ENCODE data around the gene PIK3R5. TPM values are rescaled to one million over a fixed set of nuclear protein-coding genes. Genes with fewer than 3 reads are reported as not detected.

PIK3R5 gene
- total RNA-seq, 1 donor from 2014 or later, result 74.1 TPM

DNA sequence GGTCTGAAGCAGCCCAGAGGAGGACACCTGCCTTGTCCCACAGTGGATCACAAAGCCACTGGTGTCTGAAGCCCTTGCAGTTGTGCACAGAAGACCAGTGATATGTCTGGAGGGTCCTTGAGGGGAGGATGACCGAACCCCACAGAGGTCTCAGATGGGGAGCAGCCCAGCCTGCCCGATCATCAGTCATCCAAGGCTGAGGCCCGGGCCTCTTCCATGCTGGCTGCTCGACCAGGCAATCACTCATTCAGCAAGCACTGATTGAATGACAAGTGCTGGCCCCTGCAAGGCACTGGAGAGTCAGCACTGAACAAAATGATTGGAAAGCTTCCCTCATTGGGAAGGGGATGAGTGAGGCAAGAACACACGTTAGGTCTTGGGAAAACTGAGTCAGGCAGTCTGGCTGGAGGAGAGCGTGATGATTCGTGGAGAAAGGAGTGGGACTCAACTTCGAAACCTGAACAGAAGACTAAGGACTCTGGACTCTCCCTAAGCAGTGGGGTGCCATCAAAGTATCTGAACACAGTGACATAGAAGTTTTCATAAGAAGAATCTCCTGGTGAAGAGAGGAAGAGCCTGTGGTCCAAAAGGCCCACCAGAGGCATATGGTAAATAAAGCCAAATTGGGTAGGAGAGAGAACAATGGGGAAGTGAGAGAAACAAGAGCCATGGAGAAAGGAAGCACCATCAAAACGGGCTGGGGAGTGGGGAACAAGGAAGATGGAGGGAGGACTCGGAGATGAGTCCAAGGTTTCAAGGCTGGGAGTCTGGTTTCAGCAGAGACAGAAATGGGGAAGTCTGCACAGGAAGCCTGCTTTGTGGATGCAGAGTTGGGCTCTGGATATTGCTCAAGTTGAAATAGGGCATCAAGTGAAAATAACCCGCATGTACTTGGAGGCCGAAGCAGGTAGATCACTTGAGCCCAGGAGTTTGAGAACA, 10.2 kb downstream of the PIK3R5 start:
- intact Hi-C loops (cut with micrococcal nuclease), result loop anchor here (2.0 kb wide), 1 partner anchor 14 kb away; no protein-coding TSS in a partner anchor

DNA sequence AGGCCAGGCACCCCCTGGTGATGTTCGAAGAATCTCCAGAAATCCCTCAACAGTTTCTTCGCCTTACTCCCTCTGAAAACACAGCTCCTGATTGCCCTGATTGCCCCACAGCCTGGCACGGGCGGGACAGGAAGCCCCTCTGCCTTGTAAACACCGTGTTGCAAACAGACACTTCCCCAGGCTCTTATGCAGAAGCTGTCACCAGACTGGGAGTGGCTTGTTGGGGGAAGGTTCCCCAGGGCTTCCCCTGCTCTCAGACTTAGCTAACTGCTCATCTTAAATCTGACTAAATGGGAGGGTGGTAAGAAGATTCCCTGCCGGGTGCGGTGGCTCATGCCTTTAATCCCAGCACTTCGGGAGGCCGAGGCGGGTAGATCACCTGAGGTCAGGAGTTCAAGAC, 11.2 kb downstream of the PIK3R5 start:
- intact Hi-C loops (cut with micrococcal nuclease), result loop anchor here (1.0 to 2.0 kb wide), 3 partner anchors 11 to 40 kb away; partner anchors contain the start of gene PIK3R5

DNA sequence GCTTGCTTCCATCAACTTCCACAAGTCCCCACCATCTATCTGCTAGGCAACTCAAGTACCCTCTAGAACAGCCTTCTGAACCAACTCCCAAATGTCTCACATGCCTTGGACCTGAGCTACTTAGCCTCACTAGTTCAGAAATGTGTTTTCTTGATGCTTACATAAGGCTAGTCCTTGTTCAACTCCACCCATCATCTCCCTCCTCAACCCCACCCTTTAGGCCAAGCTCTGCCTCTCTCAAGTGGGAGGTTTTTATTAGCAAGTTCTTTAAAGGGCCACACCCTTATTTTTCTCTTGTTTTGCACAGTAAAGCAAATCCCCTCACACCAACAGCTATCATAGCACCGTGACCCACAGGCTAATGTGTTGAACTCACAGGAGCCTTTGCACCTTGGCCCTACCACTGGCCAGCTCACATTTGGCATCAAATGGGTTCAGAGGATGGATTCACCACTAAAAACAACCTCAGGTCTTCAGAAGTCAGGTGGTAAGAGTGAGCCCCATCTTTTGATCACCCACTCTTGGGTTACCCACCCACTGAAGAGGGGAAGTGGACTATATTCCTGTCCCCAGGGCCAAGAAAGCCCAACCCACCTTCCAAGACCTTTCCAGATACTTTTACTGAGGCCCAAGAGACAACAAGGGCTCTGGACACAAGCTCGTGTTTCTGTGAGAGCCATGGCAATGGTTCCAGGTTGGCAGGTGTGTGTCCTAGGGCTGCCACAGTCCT, 12.2 kb downstream of the PIK3R5 start:
- intact Hi-C loops (cut with micrococcal nuclease), result no loop called here

DNA sequence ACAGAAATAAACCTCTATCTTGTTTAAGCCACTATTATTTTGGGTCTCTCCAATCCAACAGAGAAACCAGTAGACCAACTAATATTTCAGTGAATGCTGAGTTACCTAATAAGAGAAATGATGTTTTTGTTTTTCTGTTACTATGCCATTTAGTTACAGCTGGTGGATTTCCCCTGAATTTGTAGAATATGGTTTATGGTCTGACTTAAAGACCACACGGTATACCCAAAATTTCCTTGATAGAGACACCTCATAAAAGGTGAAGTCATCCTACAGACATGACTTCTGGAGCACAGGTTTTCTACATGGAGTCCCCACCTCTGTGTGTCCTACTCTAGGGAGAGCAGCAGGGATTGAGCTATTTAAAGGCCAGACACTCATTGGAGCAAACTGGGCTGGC, 13.3 kb downstream of the PIK3R5 start:
- intact Hi-C loops (cut with micrococcal nuclease), result no loop called here

DNA sequence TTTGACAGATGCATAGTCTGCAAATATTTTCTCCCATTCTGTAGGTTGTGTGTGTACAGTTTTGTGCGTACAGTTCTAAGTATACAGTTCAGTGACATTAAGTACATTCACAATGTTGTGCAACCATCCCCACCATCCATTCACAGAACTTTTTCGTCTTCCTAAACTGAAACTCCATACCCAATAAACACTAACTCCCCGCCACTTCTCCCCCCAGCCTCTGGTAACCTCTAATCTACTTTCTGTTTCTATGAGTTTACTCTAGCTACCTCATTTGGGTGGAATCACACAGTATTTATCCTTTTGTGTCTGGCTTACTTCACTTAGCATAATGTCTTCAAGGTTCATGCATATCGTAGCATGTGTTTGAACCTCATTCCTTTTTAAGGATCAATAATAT, 14.3 kb downstream of the PIK3R5 start:
- intact Hi-C loops (cut with micrococcal nuclease), result no loop called here

DNA sequence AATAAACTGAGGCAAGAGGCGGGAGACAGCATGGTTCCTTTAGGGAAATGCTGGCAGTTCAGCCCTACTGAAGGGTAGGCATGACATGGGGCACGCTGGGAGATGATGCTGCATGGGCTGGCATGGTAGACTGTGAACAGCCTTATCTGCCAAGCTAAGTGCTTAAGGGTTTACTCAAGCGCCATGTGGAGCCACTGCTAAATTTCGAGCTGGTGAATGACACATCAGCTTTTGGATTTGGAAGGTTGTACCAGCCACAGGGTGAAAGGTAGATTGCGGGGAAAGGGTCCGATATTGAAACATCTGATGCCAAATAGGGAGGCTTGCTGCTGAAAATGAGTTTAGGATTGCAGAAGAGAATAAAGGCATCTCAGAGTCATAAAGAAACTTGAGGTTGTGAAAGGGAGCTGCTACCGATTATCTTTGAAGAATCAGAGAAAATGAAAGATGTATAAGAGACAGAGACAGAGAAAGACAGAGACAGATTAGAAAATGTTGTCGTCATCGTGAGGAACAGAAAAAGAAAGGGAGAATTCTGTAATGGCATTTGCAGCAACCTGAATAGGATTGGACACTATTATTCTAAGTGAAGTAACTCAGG, 16.3 kb downstream of the PIK3R5 start:
- intact Hi-C loops (cut with micrococcal nuclease), result loop anchor here (1.0 to 2.0 kb wide), 4 partner anchors 8 to 50 kb away; partner anchors contain the start of gene PIK3R5

DNA sequence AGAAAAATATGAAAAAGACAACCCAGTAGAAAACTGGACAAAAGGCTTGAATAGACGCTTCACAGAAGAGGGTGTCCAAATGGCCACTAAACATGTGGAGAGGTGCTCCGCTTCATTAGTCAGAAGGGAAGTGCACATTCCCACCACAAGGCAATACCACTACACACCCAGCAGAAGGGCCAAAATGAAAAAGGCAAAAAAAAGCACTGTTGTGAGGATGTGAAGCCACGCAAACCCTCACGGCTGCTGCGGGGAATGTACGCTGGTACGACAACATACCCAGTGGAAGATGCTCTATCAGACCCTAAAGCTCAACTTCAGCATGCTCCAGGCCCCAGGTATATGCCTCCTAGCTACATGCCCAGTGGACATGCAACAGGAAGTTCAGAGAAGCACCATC, 17.0 kb downstream of the PIK3R5 start:
- intact Hi-C loops (cut with micrococcal nuclease), result loop anchor here (2.0 kb wide), 1 partner anchor 50 kb away; no protein-coding TSS in a partner anchor

DNA sequence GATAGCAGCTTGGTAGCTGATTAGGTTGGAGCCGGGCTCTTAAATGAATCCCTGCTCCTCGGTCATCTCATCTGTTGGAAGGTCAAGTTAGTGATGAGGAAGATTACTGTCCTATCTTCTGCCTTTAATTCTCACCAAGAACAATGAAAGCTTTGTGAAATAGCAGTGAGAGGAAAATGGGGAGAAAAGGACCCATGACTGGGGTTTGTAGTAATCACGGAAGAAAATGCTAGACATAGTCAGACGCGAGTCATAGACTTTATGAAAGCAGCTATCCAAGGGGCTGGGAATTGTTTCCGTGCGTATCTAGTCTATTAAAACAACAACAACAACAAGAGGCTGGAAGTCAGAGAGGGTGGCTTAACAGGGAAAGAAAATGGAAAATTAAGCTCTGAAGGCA, 18.3 kb downstream of the PIK3R5 start:
- intact Hi-C loops (cut with micrococcal nuclease), result no loop called here

DNA sequence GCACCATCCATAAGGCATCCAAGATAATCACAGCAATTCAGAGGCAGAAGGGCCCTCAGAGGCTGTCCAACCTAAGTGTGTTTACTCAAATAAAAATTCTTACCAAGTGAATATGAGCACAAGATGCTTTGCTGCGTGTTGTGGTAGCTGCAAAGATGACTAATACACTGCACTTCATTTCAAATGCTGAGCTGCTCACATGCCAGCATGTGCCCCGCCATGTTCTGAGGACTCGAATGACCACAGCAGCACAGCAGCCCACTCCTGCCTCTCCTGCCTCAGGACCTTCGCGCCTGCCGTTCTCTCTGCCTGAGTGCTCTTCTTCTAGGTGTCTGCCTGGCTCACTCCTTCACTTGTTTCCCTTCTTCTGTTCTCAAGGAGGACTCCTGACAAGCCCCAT, 19.0 kb downstream of the PIK3R5 start:
- intact Hi-C loops (cut with micrococcal nuclease), result no loop called here

DNA sequence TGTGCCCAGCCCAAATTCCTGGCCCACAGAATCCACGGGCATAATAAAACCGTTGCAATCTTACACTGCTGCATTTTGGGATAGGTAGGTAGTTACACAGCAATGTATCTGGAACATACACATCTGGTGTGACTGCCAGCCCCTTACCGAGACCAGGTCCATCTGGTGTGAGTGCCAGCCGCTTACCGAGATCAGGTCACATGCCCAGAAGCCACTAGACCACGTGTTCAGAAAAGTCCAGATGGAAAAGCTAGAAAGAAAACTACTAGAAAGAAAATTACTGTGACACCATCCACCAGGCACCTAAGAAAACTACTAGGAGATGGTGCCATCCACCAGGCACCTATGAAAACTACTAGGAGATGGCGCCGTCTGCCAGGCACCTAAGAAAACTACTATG, 19.4 kb downstream of the PIK3R5 start:
- intact Hi-C loops (cut with micrococcal nuclease), result no loop called here

DNA sequence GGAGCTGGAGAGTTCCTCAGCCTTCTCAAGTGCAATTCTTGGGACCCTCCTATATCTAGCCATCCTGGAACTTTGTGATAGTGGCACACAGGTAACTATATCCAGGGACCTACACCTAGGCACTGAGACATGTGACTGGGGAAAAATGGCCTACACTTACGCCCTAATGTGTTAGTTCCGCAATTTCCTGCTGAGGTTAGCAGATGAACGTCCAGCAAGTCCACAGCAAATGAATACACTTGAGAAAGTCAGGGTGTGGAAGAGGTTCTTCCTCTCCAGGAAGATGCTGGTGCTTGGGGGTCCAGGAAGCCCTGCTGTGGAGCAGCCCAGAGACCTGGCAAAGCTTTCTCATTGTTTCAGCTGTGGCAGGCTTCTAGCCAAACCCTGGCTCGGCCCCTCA, 20.8 kb downstream of the PIK3R5 start:
- intact Hi-C loops (cut with micrococcal nuclease), result no loop called here

DNA sequence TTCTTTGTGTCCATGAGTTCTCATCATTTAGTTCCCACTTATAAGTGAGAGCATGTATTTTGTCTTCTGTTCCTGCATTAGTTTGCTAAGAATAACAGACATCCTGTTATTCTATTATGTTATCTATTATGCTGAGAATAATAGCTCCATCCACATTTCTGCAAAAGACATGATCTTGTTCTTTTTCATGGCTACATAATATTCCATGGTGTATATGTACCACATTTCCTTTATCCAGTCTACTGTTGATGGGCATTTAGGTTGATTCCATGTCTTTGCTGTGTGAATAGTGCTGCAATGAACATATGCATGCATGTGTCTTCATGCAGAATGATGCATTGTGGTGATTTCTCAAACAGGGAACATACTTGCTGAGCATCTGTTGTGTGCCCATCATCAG, 21.4 kb downstream of the PIK3R5 start:
- intact Hi-C loops (cut with micrococcal nuclease), result no loop called here

DNA sequence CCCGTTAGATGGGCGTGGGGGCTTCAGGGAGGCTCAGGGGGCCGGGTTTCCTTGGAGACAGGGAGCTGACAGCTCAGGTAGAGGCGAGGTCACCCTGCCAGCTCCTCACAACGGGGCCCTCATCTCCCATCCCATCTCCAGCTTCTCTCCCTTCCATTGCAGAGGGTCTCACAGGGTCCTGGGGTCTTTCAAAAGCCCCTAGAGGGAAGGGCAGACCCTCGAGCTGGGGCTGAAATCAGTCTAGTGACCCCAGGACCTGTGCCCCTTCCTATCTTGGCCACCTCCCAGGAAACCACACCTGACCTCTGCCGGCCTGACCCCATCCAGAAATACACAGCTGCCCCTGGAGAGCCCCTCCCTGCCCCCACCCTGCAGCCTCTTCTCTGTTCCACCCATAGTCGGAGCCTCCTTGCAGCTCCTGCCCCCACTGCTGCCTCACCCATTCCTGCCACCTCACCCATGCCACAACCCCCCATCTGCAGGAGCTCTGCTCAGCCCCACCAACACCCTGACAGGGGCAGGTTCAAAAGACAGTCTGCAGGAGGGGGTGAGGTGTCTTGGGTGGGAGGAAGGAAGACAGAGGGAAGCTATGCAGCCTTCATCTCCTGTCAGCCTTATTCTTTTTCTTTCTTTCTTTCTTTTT, 23.4 kb downstream of the PIK3R5 start:
- intact Hi-C loops (cut with micrococcal nuclease), result loop anchor here (1.0 to 2.0 kb wide), 4 partner anchors 7 to 43 kb away; partner anchors contain the start of gene PIK3R5

DNA sequence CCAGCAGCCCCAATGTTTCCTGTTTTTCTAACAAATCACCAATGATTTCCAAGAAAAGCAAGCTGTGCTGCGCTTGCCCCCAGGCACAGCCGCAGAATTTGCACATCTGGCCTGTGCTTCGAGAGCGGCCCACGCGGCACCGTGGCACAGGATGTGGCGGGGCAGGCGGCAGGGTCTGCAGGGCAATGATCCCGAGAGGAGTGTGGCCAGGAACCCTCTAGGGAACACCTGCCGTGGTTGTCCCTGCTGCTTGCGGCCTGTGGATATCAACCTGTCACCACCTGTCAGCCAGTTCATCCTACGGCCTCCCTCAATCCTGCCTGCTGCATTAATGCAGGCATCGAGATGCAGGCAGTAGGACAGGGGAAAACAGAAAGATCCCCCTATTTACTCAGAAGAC, 24.0 kb downstream of the PIK3R5 start:
- intact Hi-C loops (cut with micrococcal nuclease), result loop anchor here (1.0 to 2.0 kb wide), 4 partner anchors 8 to 42 kb away; partner anchors contain the start of gene PIK3R5

DNA sequence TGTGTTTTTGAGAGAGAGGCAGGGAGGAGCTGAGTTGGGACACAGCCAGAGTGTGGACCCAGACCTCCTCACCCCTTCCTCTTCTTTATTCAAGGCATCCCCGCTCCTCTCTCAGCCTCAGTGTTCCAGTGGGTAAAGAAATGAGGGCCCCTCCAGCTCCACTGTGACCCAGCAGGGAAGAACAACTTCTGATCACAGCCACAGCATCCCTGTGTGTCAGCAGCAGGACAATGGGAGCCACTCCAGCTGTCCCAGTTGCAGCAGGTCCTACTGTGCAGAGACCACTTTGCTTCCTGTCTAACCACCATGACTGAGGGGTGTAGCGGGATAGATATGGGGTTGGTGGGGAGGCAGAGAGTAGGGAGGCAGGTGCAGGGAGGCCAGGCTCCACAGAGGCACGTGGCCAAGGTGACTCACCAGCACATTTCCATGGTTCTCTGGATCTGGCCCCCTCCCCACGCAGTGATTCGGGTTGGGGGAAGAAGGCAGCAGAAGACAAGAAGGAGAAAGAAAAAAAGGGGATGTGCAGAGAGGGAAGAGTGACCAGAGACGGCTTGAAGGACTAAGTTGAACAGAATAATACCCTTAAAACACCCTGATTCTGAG, 24.5 kb downstream of the PIK3R5 start:
- intact Hi-C loops (cut with micrococcal nuclease), result loop anchor here (1.0 to 2.0 kb wide), 4 partner anchors 8 to 42 kb away; partner anchors contain the start of gene PIK3R5

DNA sequence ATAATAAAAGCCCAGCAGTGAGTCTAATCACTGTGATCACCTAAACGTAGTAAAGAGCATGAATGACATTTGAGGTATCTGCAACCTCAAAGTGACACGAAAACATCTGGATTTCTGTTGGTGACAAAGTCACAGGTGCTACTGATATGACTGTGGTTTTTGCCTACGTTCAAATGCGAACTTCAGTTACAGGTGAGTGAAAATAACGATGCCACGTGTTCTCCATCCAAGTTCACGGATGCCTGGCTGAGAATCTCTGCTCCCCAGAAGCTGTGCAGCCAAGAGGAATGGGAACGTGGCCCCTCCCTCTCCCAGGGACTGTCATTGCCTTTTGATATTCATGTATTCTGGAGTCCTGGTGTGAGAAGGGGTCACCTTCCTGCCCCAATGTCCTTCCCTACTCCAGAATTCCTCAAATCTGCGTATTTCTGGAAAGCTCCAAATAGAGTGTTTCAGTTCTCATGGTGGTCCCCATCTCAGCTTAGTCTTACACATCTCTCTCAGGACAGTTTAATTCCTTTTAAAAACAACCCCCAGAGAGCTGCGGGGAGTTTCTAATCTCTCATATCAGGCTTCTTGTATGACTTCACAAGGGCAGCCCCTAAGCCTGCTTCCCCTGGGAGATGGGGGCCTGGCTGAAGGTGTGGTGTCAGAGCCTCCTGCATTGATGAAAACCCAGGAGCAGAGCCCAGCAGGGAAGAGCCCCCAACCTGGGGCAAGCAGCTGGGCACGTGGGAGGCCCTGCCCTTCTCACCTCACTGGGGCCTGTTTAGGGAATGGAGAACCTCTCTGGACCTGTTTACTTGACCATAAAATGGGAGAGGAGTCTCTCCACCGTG, 25.8 kb downstream of the PIK3R5 start:
- intact Hi-C loops (cut with micrococcal nuclease), result loop anchor here (2.0 kb wide), 1 partner anchor 15 kb away; no protein-coding TSS in a partner anchor

DNA sequence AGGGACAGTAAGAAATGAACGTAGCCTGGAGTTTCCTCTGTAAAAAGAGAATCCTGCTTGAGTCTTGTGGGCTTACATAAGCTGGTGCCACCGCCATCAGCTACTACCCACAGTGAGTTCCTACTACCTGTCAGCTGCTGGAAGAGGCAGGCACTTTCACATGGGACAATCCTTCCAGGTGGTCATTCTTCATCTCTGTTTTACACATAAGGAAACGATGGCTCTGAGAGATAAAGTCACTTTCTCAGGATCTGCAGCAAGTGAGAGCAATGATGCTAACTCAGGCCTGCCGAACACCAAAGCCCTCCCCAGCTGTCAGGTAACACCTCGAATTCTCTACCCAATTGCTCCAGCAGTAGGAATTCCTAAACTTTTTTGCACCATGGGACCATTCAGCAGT, 26.6 kb downstream of the PIK3R5 start:
- intact Hi-C loops (cut with micrococcal nuclease), result no loop called here

DNA sequence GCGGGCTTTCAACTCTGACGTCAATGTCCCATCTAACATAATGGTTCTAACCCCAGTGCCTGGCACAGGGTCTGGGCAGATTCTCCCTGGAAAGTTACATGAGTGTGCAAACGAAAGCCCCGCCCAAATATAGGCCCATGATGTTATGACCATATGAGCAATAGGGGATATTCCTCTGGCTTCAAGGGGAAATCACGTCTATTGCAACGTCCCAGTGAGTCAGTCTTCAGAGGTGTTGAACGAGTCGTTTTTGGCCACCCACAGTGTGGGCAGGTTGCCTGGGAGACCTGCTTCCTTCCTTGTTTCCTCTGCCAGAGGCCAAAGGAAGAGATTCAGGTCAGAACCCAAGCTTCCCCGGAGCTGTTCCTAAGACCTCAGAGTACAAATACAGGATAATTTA, 30.3 kb downstream of the PIK3R5 start:
- intact Hi-C loops (cut with micrococcal nuclease), result loop anchor here (1.0 kb wide), 2 partner anchors 29 to 36 kb away; no protein-coding TSS in a partner anchor

DNA sequence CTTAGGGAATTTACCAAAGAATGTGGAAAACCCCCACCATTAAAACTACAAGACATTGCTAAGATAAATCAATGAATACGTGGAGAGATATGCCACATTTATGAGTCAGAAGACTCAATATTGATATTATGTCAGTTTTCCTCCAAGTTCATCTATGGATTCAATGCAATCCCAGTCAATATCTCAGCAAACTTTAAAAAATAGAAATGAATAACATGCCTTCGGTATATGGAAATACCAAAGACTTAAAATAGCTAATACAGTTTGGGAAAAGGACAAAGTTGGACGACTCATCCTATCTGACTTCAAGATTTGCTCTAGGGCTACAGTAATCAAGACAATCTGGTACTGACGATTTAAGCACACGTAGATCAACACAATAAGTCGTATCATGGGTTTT, 31.2 kb downstream of the PIK3R5 start:
- intact Hi-C loops (cut with micrococcal nuclease), result no loop called here

DNA sequence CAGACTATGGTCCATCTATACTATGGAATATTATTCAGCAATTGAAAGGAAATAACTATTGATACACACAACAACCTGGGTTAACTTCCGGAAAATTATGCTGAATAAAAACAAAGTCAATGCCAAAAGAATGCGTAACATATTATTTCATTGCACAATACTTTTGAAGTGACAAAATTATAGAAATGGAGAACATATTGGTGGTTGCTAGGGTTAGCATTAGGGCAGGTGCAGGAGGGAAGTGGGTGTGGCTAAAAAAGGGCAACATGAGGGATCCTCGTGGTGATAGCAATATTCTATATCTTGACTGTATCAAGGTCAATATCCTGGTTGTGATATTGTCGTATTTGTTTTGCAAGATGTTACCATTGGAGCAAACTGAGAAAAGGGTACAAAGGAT, 34.9 kb downstream of the PIK3R5 start:
- intact Hi-C loops (cut with micrococcal nuclease), result no loop called here

All from T-helper 1 cell treated with Interleukin-12 subunit alpha and Interleukin-12 subunit beta and Interleukin-4 antibody, amounts not matched to agents 30 ng/mL and 1 ng/mL, for 36 hours (primary cell).